GM18861 (cell line): Measurements from ENCODE around the gene WDSUB1.

Source experiments
- ATAC-seq: cut with Tn5 transposase; IDR thresholded peaks from one replicate; pipeline ENCODE4 v1.9.1; 2021; ENCODE audit not compliant: unreplicated experiment

The WDSUB1 gene

DNA sequence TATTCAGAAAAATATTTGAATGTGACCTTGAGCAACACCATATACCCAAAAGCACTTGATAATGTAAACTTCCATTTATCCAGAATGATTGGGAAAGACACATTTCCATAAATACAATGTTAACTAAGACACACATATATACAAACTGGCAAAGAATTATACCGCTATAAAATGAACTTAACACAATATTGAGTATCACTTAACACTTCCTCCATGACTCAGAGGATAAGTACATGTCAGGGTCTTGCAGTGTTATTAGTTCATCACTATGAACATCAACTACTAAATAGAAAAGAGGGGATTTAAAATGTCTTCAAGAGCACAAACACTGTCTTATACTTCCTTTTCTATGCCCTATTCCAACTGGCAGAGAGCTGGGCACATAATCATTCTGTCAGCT is 18.6 kb downstream of the WDSUB1 start:
- no peak for ATAC-seq

DNA sequence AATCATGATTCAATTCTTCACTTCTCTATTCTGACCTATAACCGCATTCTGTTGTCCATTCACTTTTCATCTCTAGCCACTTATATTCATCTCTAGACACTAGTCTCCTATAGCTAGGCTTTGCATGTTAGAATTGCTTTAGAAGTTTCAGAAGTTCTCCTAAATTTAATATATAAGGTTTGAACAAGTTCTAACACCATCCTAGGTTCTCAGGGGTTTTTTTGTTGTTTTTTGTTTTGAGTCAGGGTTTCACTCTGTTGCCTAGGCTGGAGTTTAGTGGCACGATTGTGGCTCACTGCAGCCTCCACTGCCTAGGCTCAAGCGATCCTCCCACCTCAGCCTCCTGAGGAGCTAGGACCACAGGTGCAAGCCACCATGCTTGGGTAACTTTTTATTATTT is 19.9 kb downstream of the WDSUB1 start:
- ATAC-seq, result peak; percentile 67

DNA sequence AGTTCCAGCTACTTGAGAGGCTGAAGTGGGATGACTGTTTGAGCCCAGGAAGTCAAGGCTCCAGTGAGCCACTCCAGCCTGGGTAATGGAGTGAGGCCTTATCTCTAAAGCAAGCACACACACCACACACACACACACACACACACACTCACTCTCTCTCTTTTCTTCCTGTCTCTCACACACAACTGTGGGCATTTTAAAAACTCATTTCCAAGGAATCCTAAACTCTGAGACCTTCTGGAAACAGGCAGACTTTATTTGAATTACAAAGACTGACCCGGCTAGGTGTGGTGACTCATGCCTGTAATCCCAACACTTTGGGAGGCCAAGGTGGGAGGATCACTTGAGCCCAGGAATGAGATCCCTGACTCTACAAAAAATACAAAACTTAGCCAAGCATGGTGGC is 21.3 kb downstream of the WDSUB1 start:
- ATAC-seq, result no peak

DNA sequence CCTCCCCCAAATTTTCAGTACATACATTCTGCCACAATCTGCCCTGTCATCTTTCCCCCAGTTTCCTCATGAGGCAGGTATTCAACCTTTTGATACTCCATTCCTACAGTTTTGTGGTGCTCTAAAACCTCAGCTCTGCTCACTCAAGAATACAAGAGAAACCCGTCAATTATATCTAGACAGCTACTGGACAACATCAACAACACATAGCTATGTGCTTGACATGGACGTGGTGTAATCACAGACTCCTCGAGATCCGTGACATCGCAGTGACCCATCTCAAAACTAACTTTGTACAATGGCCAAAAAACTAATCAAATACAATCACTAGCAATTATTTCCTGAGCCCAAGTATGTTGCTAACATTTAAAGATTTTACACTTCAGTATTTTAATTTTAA is 23.6 kb downstream of the WDSUB1 start:
- no peak for ATAC-seq

DNA sequence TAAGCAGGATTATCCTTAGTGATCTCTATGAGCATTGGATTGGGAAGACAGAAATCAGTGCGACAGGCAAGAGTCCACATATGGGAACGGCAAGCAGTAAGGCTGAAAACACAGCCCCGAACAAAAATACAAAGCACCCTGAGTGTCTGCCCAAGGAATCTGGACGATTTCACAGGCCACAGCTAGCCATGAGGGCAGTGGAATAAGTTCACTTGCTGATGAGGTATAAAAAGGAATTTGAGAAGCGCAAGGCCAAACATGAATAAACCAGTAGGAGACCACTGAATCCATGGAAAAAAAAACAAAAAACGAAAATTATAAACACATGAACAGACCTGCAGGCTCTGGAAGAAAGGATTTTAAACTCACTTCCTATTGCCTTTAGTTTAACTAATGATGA is 24.3 kb downstream of the WDSUB1 start:
- no peak for ATAC-seq

DNA sequence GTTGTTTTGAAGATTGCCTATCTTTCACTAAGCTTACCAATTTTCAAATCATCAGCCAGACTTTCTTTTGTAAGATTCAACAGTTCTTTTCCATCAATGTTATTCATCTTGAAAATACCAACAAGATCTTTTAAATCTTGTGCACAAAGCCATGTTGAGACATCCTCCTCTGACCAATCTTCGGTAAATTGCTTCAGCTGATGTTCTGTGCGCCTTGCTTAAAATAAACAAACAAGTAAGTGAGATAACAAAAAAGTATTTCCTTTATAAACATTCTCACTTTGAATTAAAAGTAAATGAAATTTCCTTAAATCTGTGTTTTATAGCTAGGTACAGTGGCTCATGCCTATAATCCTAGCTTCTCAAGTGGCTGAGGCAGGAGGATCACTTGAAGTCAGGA is 30.3 kb downstream of the WDSUB1 start:
- ATAC-seq, result no peak

DNA sequence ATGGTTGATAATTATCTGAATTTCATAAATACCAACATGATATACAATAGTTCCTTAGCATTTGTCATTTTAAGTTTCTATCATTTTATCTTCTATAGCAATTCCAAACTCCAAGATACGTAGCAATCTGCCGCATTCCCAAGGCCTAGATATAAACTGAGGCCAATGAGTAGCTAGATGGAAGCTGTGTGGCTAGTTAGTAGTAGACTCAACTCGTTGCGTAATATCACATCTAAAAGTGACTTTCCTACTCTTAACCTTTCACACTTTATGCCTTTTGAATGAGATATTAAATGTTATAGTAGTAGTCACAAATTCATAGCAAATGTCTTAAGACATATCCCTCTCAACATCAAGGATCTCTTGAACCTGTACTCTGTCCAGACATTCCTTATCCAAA is 33.6 kb downstream of the WDSUB1 start:
- ATAC-seq, result no peak

DNA sequence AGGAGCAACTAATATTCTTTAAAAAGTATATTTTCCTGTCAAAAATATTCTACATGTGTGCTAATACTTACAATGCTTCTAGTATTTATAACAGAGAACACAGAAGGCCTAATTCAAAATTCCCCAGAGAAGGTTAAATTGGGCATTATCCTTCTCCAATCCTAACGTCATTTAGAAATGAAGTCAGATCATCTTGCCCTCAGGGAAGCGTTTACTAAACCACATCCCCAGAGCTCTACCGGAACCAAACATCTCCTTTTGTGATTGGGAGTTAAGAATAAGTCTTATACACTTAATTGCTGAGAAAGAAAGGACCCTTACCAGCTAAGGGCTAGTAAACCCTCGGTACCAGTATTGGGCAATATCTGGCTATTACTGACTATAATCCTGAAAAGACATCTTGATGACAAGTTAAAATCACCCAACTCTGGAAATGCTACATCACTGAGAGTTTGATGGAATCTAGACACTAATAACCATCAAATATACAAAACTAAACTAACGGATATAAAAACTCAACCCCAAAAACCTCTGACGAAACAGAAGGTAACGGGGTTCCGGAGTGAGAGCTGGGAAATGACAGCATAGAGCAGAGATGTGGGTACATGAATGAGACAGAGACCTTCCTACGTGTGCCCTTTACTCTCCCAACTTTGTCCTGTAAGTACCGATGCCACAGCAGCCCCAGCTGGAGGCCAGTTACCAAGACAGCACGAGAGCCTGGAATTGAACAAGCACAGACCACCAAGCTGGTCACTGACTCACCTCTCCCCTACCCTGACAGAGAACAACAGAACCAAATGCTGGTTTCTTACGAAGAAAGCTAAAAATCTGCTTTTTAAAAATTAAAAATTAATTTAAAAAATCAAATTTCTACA is 35.0 kb downstream of the WDSUB1 start:
- no peak for ATAC-seq

DNA sequence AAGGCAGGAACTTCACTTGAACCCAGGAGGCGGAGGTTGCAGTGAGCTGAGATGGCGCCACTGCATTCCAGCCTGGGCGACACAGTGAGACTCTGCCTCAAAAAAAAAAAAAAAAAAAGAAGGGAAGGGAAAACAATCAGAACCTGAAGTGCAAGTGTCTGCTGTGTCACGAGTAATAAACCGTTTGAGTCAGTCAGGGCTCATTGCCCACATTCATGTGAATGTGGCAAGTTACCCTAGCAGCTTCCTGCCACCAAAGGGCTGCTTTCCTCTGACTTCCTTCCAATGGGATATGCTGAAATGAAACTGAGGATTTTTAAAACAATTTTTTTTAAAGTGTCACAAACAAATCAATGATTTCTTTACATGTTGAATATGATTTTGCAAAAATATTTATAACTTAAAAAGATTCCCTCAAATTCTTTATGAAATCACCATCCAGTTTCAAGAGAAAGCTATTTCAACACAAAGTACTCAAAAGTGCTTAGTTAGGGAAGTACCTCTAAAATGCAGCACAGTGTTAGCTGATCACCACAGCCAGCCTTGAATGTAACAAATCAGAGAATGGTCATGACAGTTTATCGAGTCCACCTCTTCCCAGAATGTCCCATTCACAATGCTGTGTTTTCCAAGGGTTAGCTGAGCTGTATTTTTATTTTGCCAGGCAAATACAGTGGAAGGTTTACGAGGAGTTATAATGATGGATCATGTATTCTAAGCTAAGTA is 36.4 kb downstream of the WDSUB1 start:
- ATAC-seq, result peak; percentile 69

DNA sequence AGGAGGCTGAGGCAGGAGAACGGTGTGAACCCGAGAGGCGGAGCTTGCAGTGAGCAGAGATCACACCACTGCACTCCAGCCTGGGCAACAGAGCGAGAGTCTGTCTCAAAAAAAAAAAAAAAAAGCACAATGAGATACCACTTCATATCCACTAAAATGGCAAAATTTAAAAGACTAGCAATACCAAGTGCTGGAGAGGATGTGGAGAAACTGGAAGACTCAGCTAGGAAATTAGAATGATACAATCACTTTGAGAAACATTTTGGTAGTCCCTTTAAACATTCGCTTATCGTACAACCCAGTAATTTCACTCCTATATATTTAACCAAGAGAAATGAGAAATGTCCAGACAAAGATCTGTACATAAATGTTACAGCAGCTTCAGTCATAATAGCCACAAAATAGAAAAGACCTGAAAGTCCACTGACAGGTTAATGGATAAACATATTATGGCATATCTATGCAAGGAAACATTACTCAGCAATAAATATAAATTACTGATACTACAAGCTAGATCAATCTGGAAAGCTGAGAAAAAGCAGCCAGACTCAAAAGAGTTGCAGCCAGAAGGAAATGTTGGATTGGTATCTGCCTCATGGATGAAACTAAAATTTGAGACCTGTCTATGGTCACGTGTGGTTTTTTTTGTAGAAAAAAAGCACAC is 40.0 kb downstream of the WDSUB1 start:
- ATAC-seq, result no peak

DNA sequence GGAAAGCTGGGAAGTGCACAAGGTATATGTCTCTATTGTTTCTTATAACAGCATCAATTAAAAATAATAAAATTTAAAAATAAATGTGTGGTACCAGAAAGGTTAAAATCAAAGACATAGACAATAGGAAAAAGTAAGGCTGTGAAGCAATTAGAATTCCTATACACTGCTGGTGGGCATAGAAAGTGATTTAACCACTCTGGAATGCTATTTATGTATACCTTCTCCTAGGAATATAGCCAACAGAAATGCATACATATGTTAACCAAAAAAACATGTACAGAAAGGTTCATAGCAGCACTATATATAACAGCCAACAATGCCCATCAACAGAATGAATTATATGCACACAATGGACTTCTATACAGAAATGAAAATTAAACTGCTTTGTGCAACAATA is 43.0 kb downstream of the WDSUB1 start:
- ATAC-seq, result no peak

DNA sequence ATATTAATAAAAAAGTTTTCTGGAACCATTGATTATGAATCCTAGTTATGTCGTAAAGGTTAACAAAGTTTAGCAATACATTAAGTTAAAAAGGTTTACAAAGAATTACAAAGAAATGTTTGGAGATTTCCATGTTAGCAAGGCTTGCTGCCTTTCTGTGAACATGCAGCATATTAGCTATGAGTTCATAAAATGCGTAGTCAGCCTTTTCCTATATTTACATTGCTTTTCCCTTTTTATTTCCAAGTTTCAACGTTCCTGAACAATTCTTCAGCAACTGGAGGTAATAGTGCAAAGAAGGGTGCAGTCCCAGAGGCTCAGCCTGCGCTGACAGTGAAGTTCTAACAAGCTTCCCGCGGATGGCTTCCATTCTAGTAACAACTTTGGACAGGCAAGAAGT is 51.6 kb downstream of the WDSUB1 start:
- no peak for ATAC-seq

DNA sequence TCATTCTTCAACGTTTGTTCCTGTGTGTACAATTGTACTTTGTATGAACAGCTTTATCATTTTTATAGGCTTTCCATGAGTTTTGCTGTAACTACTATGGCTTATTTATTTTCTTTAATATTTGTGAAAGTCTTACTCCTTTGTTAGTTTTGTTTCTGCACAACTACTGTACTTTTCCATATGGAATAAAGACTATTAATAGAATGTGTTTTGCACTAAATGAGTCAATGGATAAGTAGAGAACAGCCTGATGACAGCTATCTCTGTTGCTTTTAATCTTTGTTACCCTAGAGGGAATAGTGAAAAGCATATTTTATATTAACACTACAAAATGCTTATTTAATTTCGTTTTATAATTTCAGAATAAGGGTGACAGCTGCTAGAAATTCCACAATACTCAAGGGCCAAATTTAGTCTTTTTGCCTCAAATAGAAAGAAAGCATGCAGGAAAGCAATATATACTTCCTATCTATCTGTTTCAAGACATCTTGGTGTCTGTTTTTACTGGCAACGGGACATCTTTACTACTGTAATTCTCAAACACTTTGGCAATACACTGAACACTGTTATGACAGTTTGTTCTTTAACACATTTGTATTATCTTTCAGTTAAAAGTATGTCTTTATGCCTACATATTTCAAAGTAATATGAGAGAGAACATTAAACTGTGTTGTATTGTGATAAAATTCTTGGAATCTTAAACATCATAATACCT is 53.9 kb downstream of the WDSUB1 start:
- ATAC-seq, result no peak

DNA sequence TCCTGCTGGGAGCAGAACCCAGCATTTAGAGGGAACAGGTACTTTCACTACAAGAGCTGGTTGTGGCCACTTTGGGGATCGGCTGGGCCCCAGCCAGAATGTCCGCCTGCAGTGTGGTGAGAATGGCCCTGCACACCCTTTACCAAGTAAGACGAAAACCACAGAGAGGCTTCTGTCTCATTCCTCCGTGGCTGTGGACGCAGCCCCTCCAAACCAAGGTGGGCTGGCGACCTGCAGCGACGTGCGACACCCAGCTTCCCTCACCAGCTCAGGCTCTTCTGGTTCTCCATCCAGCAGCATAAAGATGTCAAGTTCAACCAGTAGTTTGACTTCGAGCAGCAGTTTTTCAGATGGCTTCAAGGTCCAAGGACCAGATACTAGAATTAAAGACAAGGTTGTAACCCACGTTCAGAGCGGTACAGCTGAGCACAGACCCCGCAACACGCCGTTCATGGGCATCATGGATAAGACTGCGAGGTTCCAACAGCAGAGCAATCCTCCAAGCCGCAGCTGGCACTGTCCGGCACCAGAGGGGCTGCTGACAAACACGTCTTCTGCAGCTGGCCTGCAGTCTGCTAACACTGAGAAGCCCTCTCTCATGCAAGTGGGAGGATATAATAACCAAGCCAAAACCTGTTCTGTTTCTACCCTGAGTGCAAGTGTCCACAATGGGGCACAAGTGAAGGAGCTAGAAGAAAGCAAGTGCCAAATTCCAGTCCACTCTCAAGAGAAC is 56.2 kb downstream of the WDSUB1 start:
- ATAC-seq, result no peak

DNA sequence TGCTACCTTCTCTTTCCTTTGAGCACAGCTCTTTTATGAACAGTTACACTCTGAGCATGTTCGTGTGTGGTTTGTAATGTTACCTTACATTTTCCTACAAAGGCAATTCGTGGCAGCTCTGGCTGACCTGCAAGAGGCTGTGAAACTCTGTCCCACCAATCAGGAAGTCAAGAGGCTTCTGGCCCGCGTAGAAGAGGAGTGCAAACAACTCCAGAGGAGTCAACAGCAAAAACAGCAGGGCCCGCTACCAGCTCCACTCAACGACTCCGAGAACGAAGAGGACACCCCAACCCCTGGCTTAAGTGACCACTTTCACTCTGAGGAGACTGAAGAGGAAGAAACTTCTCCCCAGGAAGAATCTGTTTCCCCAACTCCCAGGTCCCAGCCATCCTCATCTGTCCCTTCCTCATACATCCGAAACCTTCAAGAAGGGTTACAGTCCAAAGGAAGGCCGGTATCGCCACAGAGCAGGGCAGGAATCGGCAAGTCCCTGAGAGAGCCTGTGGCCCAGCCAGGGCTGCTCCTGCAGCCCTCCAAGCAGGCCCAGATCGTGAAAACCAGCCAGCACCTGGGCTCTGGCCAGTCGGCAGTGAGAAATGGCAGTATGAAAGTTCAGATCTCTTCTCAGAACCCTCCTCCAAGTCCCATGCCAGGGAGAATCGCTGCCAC is 56.9 kb downstream of the WDSUB1 start:
- no peak for ATAC-seq

DNA sequence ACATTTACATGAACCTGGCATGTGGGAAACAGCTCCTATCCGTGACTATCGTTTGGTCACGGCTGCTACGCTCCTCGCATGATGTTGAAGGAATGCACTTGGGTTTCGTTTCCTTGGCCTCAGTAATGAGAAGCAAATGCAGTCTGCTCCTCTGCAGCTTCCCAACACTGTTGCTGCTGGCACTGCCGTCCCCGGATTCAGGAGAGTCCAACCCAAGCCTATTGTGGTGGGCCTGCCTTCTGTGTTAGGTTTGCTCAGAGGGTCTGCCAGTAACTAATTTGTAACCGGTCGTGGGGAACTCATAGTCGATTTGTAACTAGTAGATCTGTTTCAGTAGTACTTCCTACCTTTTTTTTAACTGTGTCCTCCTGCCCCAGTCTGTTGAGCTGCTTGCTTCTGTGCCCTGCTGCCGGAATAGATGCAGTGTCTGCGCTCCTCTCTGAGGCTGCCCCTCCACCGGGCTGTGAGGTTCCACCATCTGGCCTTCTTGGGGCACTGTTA is 58.4 kb downstream of the WDSUB1 start:
- no peak for ATAC-seq

DNA sequence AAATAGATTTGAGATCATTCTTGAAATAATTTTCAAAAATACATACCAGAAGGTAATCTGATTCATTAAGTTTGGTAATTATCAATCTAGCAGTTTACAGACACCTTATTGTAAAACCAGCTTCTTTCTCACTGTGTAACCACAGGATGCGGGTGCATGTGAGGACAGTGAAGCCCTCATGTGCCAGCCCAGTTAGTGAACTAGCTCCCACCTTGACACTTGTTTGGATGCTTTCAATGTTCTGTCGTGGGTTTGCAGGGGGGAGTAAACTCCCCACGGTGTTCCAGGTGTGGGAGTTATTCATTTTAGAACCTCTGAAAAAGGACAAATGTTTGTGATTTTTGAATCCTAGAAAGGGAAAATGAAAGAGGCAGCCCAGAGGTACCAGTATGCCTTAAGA is 59.0 kb downstream of the WDSUB1 start:
- ATAC-seq, result no peak

DNA sequence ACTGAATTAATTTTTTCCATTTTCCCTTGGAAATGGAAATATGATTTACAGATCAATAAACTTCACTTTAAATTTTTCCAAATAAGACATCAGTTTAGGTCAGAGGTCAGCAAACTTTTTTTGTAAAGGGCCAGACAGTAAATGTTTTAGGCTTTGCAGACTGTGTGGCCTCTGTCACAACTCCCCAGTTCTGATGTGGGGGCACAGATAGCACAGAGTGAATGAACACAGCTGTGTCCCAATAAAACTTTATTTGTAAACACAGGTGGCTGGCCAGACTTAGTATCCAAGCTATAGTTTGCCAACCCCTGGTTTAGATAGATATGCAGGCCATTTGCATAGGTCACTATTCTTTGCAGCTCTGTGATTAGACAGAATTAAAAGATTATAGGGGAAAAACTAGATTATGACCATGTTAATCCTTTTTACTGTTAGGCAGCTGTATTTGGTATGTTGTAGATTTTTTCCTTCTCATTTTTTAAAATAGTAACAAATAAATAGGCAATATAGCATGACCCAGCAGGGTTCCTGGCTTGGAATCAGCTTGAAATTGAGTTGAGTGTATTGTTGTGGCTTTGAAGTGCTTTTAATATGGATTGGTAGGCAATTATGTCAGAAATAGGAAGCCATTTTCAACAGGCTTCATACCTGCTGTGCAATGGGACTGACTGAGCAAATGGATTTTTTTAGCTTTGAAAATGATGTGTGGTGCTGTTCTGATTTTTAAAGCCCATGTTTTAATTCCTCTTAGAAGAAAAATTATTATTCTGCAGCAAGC is 59.7 kb downstream of the WDSUB1 start:
- ATAC-seq, result no peak

DNA sequence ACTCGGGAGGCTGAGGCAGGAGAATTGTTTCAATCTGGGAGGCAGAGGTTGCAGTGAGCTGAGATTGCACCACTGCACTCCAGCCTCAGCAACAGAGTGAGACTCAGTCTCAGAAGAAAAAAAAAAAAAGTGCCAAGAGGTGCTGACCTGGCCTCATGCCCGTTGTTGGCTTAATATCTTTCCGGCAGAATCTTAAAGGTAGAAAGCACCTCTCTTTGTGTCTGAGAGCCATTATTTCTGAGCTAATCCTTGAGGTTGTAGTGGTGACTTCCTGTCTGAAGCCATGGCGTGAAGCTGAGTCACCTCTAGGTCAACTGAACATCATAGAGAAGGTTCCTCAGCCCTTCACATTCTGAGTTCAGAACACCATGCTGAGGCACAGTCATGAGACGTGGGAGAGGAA is 60.4 kb downstream of the WDSUB1 start:
- ATAC-seq, result no peak
